ENCODE results near the gene ZRANB2. TPM values are rescaled to one million over a fixed set of nuclear protein-coding genes. Genes with fewer than 3 reads are reported as not detected.

The ZRANB2 gene
- total RNA-seq, 1 donor from 2014 or later = 45.4 TPM

- DNase-seq (ENCODE audit: low read depth) = no peak
- H3K4me3 ChIP-seq (ENCODE audit: low read depth, low read length) = no peak overlapping the region
- TF ChIP-seq, protein P1, sequence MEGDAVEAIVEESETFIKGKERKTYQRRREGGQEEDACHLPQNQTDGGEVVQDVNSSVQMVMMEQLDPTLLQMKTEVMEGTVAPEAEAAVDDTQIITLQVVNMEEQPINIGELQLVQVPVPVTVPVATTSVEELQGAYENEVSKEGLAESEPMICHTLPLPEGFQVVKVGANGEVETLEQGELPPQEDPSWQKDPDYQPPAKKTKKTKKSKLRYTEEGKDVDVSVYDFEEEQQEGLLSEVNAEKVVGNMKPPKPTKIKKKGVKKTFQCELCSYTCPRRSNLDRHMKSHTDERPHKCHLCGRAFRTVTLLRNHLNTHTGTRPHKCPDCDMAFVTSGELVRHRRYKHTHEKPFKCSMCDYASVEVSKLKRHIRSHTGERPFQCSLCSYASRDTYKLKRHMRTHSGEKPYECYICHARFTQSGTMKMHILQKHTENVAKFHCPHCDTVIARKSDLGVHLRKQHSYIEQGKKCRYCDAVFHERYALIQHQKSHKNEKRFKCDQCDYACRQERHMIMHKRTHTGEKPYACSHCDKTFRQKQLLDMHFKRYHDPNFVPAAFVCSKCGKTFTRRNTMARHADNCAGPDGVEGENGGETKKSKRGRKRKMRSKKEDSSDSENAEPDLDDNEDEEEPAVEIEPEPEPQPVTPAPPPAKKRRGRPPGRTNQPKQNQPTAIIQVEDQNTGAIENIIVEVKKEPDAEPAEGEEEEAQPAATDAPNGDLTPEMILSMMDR (conservative IDR thresholded peaks at IDR 0.05; ENCODE audit: low read depth, low read length) = no peak
Observed at GRCh38 chr1:71072273-71072672, 8.6 kb downstream of the ZRANB2 start.

- H3K4me3 ChIP-seq (ENCODE audit: low read depth, low read length) = no peak overlapping the region
- TF ChIP-seq, protein P1 (conservative IDR thresholded peaks at IDR 0.05; ENCODE audit: low read depth, low read length) = no peak
- no peak for DNase-seq (ENCODE audit: low read depth)
Observed at GRCh38 chr1:71071720-71072119, 9.1 kb downstream of the ZRANB2 start.

DNA sequence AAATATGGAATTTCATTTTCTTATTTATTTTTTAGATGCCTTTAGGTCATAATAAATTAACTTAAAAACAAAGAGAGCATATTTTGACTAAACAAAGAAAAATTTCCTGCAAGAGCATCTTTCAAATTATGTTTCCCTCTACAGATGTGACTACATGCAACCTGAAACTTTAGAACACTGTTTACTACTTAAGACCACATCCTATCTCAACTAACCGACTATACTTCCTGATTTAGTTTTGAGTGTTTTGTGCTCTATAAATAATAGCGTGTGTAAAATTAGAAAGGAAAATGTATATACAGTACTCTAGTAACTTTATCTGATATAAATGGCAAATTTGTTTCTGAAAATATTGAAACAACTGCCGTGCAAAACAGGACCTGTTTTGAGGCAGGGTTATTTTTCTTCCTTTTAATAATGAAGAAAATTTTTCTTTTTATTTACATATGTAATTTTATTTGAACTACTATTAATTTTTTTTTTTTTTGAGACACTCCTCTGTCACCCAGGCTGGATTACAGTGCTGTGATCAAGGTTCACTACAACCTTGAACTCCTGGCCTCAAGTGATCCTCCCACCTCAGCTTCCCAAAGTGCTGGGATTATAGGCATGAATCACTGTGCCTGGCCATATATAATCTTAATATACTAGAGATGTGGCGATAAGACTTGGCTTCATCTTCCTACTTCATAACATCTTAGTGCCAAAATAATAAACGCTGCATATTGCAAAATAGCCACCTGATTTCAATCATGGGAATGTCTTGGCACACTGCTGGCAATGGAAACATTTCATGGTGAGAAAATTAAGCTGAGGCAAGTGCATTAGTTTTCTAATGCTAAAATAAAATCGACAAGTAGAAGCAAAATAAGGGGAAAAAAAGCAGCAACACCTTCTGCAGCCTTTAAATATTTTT lies 12.3 kb downstream of the ZRANB2 start:
- no peak overlapping the region for H3K4me3 ChIP-seq (ENCODE audit: low read depth, low read length)
- TF ChIP-seq, protein P1 (conservative IDR thresholded peaks at IDR 0.05; ENCODE audit: low read depth, low read length) = no peak
- no peak for DNase-seq (ENCODE audit: low read depth)

- TF ChIP-seq, protein P1 (conservative IDR thresholded peaks at IDR 0.05; ENCODE audit: low read depth, low read length) = no peak
- H3K4me3 ChIP-seq (ENCODE audit: low read depth, low read length) = no peak overlapping the region
- no peak for DNase-seq (ENCODE audit: low read depth)
Observed at GRCh38 chr1:71054791-71055190, 26.0 kb downstream of the ZRANB2 start.

DNA sequence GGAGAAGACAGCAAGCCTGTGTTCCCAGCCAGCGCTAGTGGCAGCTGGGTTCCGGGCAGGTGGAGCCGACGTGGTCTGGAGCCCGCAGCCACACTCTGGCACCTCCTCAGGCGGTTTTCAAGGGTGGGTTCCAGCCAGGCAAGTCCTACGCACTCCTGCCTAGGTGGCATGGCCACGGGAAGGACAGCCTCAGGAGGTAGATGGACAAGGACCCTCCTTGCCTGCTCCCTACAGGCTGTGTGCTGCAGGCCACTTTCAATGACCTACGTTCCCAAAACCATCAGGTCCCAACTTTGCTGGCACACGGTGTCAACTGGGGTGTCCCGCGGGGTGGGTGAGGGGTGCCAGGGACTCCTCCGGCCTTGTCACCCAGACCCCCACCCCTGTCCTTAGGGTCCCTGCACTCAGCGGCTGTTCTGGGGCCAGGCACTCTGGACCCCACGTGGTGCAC lies 26.5 kb downstream of the ZRANB2 start:
- no peak overlapping the region for H3K4me3 ChIP-seq (ENCODE audit: low read depth, low read length)
- TF ChIP-seq, protein P1 (conservative IDR thresholded peaks at IDR 0.05; ENCODE audit: low read depth, low read length) = no peak
- no peak for DNase-seq (ENCODE audit: low read depth)

GRCh38 chr1:71053758-71054157 lies 27.1 kb downstream of the ZRANB2 start:
- TF ChIP-seq, protein P1 (conservative IDR thresholded peaks at IDR 0.05; ENCODE audit: low read depth, low read length) = no peak
- DNase-seq (ENCODE audit: low read depth) = no peak
- H3K4me3 ChIP-seq (ENCODE audit: low read depth, low read length) = no peak overlapping the region
